Stimulated activated CD4-positive, alpha-beta T cell treated with anti-CD3 and anti-CD28 coated beads, Interleukin-4, amount 100 ng/mL, for 48 hours (primary cell): Measurements from ENCODE around the gene FUCA1.
"Not testable (repeated sequence)": the region's sequence is repeated elsewhere in the genome, so short reads cannot be mapped to it uniquely, and the experiment has no call there.

Experiments used
- DNase-seq, 2 donors: peaks; one replicate each; pipeline ENCODE4 v3.0.0-alpha.2; 2020; ENCODE audit warnings: low read depth in 2 of 2

FUCA1 gene

GRCh38 chr1:23838401-23838866, 29.7 kb downstream of the FUCA1 start:
- peak; percentile 58 to 65 for DNase-seq

- no peak for DNase-seq
Observed at GRCh38 chr1:23837908-23838307, 30.2 kb downstream of the FUCA1 start.

- no peak for DNase-seq
Observed at GRCh38 chr1:23836037-23836436, 32.1 kb downstream of the FUCA1 start.

GRCh38 chr1:23834156-23834555, 33.9 kb downstream of the FUCA1 start:
- DNase-seq: not testable (repeated sequence)

GRCh38 chr1:23827717-23828116, 40.4 kb downstream of the FUCA1 start:
- no peak for DNase-seq

GRCh38 chr1:23826590-23826989, 41.5 kb downstream of the FUCA1 start:
- DNase-seq: not testable (repeated sequence)

GRCh38 chr1:23825762-23826522, 42.1 kb downstream of the FUCA1 start:
- DNase-seq: no peak

- DNase-seq: peak; percentile 82 to 89
Observed at GRCh38 chr1:23825076-23825761, 42.9 kb downstream of the FUCA1 start, which contains the start of gene HMGCL. HMGCL (minus strand) TSS chr1:23825429; CDS start chr1:23825415, 14 bp downstream.

- no peak for DNase-seq
Observed at GRCh38 chr1:23824711-23825075, 43.4 kb downstream of the FUCA1 start.

- DNase-seq: no peak
Observed at GRCh38 chr1:23823767-23824166, 44.3 kb downstream of the FUCA1 start.

- no peak for DNase-seq
Observed at GRCh38 chr1:23817633-23818032, 50.5 kb downstream of the FUCA1 start.

GRCh38 chr1:23816906-23817305, 51.2 kb downstream of the FUCA1 start:
- no peak for DNase-seq

GRCh38 chr1:23816361-23816760, 51.7 kb downstream of the FUCA1 start:
- DNase-seq: no peak

- no peak for DNase-seq
Observed at GRCh38 chr1:23814016-23814415, 54.1 kb downstream of the FUCA1 start.

GRCh38 chr1:23810818-23811540, 57.1 kb downstream of the FUCA1 start:
- DNase-seq: peak in 1 of 2 donors; percentile 55

GRCh38 chr1:23809751-23810171, 58.3 kb downstream of the FUCA1 start:
- peak; percentile 75 to 78 for DNase-seq

GRCh38 chr1:23807453-23807852, 60.6 kb downstream of the FUCA1 start:
- DNase-seq: no peak

GRCh38 chr1:23806280-23806679, 61.8 kb downstream of the FUCA1 start:
- DNase-seq: no peak

- no peak for DNase-seq
Observed at GRCh38 chr1:23805025-23805424, 63.1 kb downstream of the FUCA1 start.

- no peak for DNase-seq
Observed at GRCh38 chr1:23804183-23804835, 63.8 kb downstream of the FUCA1 start.

GRCh38 chr1:23803674-23804073, 64.4 kb downstream of the FUCA1 start:
- no peak for DNase-seq

GRCh38 chr1:23802809-23803342, 65.2 kb downstream of the FUCA1 start:
- DNase-seq: not testable (repeated sequence)
